K562 (cell line): Measurements from ENCODE around the gene AP3M1.

Experiments
- HDAC6 ChIP-seq: IDR thresholded peaks from 2 replicates; pipeline ENCODE4 v1.6.1; 2012; ENCODE audit warnings: low read depth, mild to moderate bottlenecking, control low read depth, inconsistent platforms, low read length, moderate library complexity
- RAD21 ChIP-seq, 2 experiments: fragments of 250-450 bp in 1 of 2; fragments of 450-650 bp in 1 of 2; sonication (Bioruptor Pico) in 1 of 2; formaldehyde crosslinking in 1 of 2; IDR thresholded peaks in 1 of 2; conservative IDR thresholded peaks in 1 of 2; 2 replicates each; pipeline versions ENCODE4 v1.4.0 to v1.8.0; 2020 to 2022; ENCODE audit warnings: mild to moderate bottlenecking in 2 of 2, moderate library complexity in 1 of 2

- TF ChIP-seq HDAC6 (no peak), RAD21 (CRISPR knock-in tag; conservative IDR thresholded peaks at IDR 0.05 in 1 of 2, IDR thresholded peaks at IDR 0.05 in 1 of 2) (no peak)
Measured at GRCh38 chr10:74164716-74165529, 14.3 kb upstream of the AP3M1 start.
